HUES6 (cell line): ENCODE measurements around the gene IFNGR2.

ENCODE experiments used
- H3K27ac ChIP-seq: 2 replicates; pipeline ENCODE4 v1.7.0; 2013; ENCODE audit warnings: low read depth, mild to moderate bottlenecking, low read length, inconsistent platforms
- H3K27me3 ChIP-seq: 2 replicates; pipeline ENCODE4 v1.6.1; 2013; ENCODE audit warnings: low read length; ENCODE audit not compliant: control insufficient read depth, insufficient read depth
- H3K36me3 ChIP-seq: 2 replicates; pipeline ENCODE4 v1.6.1; 2013; ENCODE audit warnings: low read length; ENCODE audit not compliant: control insufficient read depth, insufficient read depth
- H3K4me1 ChIP-seq: 2 replicates; pipeline ENCODE4 v1.6.1; 2013; ENCODE audit warnings: low read length; ENCODE audit not compliant: control insufficient read depth, insufficient read depth
- H3K4me3 ChIP-seq: 2 replicates; pipeline ENCODE4 v1.5.1; 2013; ENCODE audit warnings: low read depth, low read length
- H3K9ac ChIP-seq: one replicate; pipeline ENCODE4 v1.6.1; 2013; ENCODE audit warnings: mild to moderate bottlenecking, low read length
- H3K9me3 ChIP-seq: 2 replicates; pipeline ENCODE4 v1.6.1; 2013; ENCODE audit warnings: low read depth, low read length; ENCODE audit not compliant: control insufficient read depth, insufficient read depth

Gene IFNGR2

GRCh38 chr21:33473344-33473743 lies 70.1 kb downstream of the IFNGR2 start:
- H3K4me1 ChIP-seq: peaks cover 2% of the 10 kb centered on the region; the same call in 1 of the 2 replicates
- no peaks in the 10 kb centered on the region for H3K36me3 ChIP-seq
- H3K4me3 ChIP-seq: no peak overlapping the region
- no peak overlapping the region for H3K27ac ChIP-seq
- no peaks in the 10 kb centered on the region for H3K27me3 ChIP-seq
- H3K9me3 ChIP-seq: no peaks in the 10 kb centered on the region
- H3K9ac ChIP-seq: no peak overlapping the region

- Histone ChIP-seq H3K4me1 (peaks cover 5% of the 10 kb centered on the region; the same call in 1 of the 2 replicates), H3K27ac (no peak overlapping the region), H3K27me3 (no peaks in the 10 kb centered on the region), H3K4me3 (no peak overlapping the region), H3K9me3 (no peaks in the 10 kb centered on the region), H3K36me3 (no peaks in the 10 kb centered on the region), H3K9ac (no peak overlapping the region)
These were observed 73.9 kb downstream of the IFNGR2 start for GRCh38 chr21:33477066-33477465.

GRCh38 chr21:33478182-33478581 lies 75.0 kb downstream of the IFNGR2 start:
- no peak overlapping the region for H3K9ac ChIP-seq
- no peak overlapping the region for H3K27ac ChIP-seq
- no peaks in the 10 kb centered on the region for H3K27me3 ChIP-seq
- H3K36me3 ChIP-seq: no peaks in the 10 kb centered on the region
- H3K9me3 ChIP-seq: no peaks in the 10 kb centered on the region
- H3K4me3 ChIP-seq: peak overlapping the region; percentile 83
- H3K4me1 ChIP-seq: peaks cover 5% of the 10 kb centered on the region; the same call in 1 of the 2 replicates

- peak overlapping the region; percentile 83 for H3K4me3 ChIP-seq
- peak overlapping the region; percentile 2; the same call in 1 of the 2 replicates for H3K27ac ChIP-seq
- H3K4me1 ChIP-seq: peaks cover 5% of the 10 kb centered on the region; the same call in 1 of the 2 replicates
- peak overlapping the region; percentile 71 for H3K9ac ChIP-seq
- no peaks in the 10 kb centered on the region for H3K9me3 ChIP-seq
- H3K27me3 ChIP-seq: no peaks in the 10 kb centered on the region
- H3K36me3 ChIP-seq: no peaks in the 10 kb centered on the region
These were observed 75.9 kb downstream of the IFNGR2 start for GRCh38 chr21:33478935-33479678.

- Histone ChIP-seq H3K4me1 (peaks cover 5% of the 10 kb centered on the region; the same call in 1 of the 2 replicates), H3K4me3 (peak within 1 kb of the TSS; percentile 83), H3K27ac (peak within 1 kb of the TSS; percentile 30; the same call in 1 of the 2 replicates), H3K27me3 (no peaks in the 10 kb centered on the region), H3K9ac (peak within 1 kb of the TSS; percentile 71), H3K36me3 (no peaks in the 10 kb centered on the region), H3K9me3 (no peaks in the 10 kb centered on the region)
These were observed 76.7 kb downstream of the IFNGR2 start, which contains the start of gene TMEM50B for GRCh38 chr21:33479679-33480480. TMEM50B (minus strand) TSS chr21:33479974; CDS start chr21:33468885, 11,089 bp downstream.

- Histone ChIP-seq H3K36me3 (no peaks in the 10 kb centered on the region), H3K27ac (peak overlapping the region; percentile 30; the same call in 1 of the 2 replicates), H3K9me3 (no peaks in the 10 kb centered on the region), H3K4me3 (peak overlapping the region; percentile 83), H3K27me3 (no peaks in the 10 kb centered on the region), H3K9ac (peak overlapping the region; percentile 71), H3K4me1 (peaks cover 5% of the 10 kb centered on the region; the same call in 1 of the 2 replicates)
These were observed 77.4 kb downstream of the IFNGR2 start for GRCh38 chr21:33480481-33481103.

GRCh38 chr21:33481314-33481943 lies 78.2 kb downstream of the IFNGR2 start:
- H3K9ac ChIP-seq: no peak overlapping the region
- no peaks in the 10 kb centered on the region for H3K9me3 ChIP-seq
- no peaks in the 10 kb centered on the region for H3K27me3 ChIP-seq
- no peak overlapping the region for H3K4me3 ChIP-seq
- no peaks in the 10 kb centered on the region for H3K36me3 ChIP-seq
- peaks cover 5% of the 10 kb centered on the region; the same call in 1 of the 2 replicates for H3K4me1 ChIP-seq
- H3K27ac ChIP-seq: no peak overlapping the region
